Measurements from ENCODE around the gene LCA5.
"Not testable (repeated sequence)": the region's sequence is repeated elsewhere in the genome, so short reads cannot be mapped to it uniquely, and the experiment has no call there.

LCA5 gene

GRCh38 chr6:79463621-79464050 lies 73.6 kb downstream of the LCA5 start:
- DNase-seq, result no peak

DNA sequence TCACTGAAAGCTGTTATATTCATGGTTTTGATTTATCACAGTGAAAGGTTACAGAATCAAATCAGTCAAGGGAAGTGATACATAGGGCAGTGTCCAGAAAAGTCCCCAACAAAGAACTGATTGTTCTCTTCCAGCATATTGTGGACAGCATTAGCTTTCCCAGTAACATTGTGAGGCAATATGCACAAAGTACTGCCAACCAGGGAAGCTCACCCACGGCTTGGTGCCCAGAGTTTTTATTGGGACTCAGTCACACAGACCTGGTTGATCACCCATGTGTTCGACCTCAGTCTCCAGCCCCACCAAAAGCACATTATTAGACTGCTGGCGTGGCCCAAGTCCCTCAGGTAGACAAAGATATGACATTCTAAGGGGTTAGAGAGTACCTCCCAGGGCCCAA lies 76.0 kb downstream of the LCA5 start:
- no peak for DNase-seq

DNA sequence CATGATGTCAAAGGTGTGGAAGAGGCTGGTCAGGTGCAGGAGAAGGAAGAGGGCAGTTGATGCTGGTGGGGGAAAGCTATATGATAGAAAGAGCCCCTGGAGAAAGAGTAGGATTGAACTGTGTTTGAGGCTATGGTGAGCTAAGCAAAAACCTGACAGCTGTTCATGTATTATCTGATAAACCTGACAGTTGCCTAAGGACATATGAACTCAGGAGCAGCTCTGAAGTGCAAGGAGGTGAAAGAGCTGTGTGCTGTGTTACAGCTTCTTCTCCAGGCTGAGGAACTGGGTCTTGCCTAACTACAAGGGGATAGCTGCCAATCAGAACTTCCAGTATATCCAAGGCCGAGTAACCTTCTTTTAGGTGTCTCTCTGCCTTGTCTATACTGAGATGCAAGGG lies 81.8 kb downstream of the LCA5 start:
- no peak for DNase-seq

DNA sequence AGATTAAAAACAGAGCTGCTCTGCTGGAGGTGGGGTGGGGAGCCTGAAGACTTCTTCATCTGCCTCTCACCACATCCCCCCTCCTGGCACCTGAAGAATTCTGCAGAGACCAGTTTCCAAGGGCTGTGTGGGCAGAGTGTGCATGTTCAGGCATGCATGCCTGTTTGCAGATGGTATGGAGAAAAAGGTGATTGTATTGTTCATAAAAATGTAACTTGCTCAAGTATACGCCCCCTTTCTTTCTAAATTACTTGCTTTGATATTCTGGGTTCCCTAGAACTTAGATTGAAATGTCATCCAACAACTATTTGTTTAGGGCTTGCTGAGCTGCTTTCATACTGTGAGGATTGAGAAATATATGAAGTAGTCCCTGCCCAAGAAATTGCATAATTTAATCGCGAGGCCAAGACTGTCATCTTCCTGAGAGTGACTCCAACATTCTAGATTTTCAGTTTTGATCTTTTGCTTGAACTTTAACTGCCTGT lies 83.6 kb downstream of the LCA5 start:
- no peak for DNase-seq

- no peak for DNase-seq
Observed at GRCh38 chr6:79450984-79451383, 86.2 kb downstream of the LCA5 start.

- DNase-seq, result no peak
Observed at GRCh38 chr6:79446006-79446405, 91.2 kb downstream of the LCA5 start.

DNA sequence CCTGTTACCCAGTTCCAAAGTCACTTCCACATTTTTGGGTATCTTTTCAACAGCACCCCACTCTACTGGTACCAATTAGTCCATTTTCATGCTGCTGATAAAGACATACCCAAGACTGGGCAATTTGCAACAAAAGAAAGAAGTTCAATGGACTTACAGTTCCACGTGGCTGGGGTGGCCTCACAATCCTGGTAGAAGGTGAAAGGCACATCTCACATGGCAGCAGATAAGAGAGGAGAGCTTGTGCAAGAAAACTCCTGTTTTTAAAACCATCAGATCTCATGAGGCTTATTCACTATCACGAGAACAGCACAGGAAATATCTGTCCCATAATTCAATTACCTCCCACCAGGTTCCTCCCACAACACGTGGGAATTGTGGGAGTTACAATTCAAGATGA lies 93.4 kb downstream of the LCA5 start:
- not testable (repeated sequence) for DNase-seq

DNA sequence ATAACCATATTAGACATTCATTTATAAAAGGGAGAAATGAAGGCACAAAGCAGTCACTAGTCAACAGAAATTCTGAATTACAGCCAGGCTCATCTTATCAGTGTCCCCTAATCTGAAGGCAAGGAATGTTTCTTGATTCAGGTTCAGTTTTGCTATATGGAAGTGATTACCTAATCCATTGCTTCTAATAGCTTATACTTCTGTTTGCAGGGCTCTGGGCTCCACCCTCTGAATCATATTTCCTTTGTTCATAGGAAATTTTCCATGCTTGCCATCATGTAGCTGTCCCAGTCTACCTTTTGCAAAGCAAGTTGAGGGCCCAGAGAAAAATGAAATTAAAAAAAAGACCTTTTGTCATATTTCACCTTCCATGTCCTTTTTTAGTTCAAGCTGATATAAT lies 96.0 kb downstream of the LCA5 start:
- DNase-seq, result no peak

GRCh38 chr6:79440598-79440997 lies 96.6 kb downstream of the LCA5 start:
- no peak for DNase-seq

- DNase-seq, result no peak
Observed at GRCh38 chr6:79438030-79438429, 99.2 kb downstream of the LCA5 start.

DNA sequence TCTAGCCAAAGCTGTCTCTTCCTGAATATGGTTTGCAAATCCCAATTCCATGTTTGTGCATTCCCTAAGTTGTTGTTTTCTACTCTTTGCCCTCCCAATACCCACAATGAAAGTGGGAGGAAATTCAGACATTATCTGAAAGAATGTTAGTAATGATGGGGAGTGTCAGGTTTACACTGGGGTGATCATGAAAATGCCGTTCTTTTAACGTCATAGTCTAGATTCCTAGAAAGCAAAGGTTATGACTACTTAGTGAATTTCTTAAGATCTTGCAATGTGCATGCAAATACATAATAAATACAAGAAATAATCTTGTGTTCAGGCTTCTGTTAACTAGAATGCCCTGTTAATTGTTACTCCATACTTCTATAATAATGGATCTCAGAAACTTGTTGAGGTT lies 101.0 kb downstream of the LCA5 start:
- no peak for DNase-seq

DNA sequence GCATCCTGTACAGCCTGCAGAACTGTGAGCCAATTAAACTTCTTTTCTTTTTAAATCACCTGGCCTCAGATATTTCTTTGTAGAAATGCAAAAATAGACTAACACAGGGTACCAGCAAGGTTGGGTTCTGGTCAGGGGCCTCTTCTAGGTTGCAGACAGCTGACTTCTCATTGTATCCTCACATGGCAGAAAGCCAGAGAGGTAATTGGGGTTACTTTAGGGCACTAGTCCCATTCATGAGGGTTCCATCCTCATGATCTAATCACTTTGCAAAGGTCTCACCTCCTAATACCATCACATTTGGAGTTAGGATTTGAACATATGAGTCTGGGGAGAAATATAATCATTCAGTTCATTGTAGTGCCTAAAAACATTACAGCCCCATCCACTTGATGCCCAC lies 101.5 kb downstream of the LCA5 start:
- no peak for DNase-seq

All from NCI-H345 (cell line).